Muscle layer of colon (tissue), 2 donors: ENCODE data around the gene BACH2.
"Not testable (repeated sequence)": the region's sequence is repeated elsewhere in the genome, so short reads cannot be mapped to it uniquely, and the experiment has no call there.

Experiments used
- H3K27ac ChIP-seq: one replicate; pipeline ENCODE4 v1.7.0; 2013; ENCODE audit warnings: low read depth, mild to moderate bottlenecking, low read length, moderate library complexity
- H3K27me3 ChIP-seq, 2 donors: one replicate each; pipeline ENCODE4 v1.7.0; 2013; ENCODE audit warnings: low read length in 2 of 2, mild to moderate bottlenecking in 2 of 2; ENCODE audit not compliant: insufficient read depth in 2 of 2, control insufficient read depth in 1 of 2
- H3K36me3 ChIP-seq: one replicate; pipeline ENCODE4 v1.7.0; 2013; ENCODE audit warnings: mild to moderate bottlenecking, low read length; ENCODE audit not compliant: insufficient read depth
- H3K4me1 ChIP-seq: one replicate; pipeline ENCODE4 v1.7.0; 2013; ENCODE audit warnings: mild to moderate bottlenecking, low read length; ENCODE audit not compliant: insufficient read depth
- H3K4me3 ChIP-seq, 2 donors: one replicate each; pipeline ENCODE4 v1.7.0; 2013; ENCODE audit warnings: low read length in 2 of 2, low read depth in 1 of 2, mild to moderate bottlenecking in 1 of 2, moderate library complexity in 1 of 2
- H3K9ac ChIP-seq: one replicate; pipeline ENCODE4 v1.7.0; 2013; ENCODE audit warnings: low read length
- H3K9me3 ChIP-seq: one replicate; pipeline ENCODE4 v1.7.0; 2013; ENCODE audit warnings: mild to moderate bottlenecking, low read length
- donor health status: abdominal sarcoma.
- donor health status: Adenocarcinoma of cecum.

BACH2 gene

GRCh38 chr6:90123831-90124230 lies 172.8 kb downstream of the BACH2 start:
- no peak overlapping the region for H3K9ac ChIP-seq
- H3K27me3 ChIP-seq, result no peaks in the 10 kb centered on the region
- H3K4me3 ChIP-seq, result no peak overlapping the region
- H3K36me3 ChIP-seq, result no peaks in the 10 kb centered on the region
- H3K27ac ChIP-seq, result no peak overlapping the region
- H3K9me3 ChIP-seq, result no peaks in the 10 kb centered on the region
- H3K4me1 ChIP-seq, result peaks cover 8% of the 10 kb centered on the region

DNA sequence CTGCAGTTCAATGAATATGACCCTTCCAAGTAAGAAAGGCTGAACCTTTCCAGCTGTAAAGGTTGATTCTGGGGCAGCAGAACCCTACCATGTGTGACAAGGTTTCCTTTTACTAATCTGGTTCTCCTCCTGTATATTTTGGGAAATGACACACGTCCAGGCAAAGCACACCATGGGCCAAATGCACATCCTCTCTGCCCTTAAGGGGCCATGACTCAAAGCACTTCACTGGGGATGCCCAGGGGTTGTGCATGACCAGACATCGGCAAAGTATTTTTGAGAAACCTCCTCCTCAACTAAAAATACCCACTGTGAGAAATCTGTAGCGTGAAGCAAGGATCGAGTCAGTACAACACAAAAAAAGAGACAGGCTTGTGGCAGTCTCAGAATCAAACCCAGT lies 174.7 kb downstream of the BACH2 start:
- H3K4me1 ChIP-seq, result peaks cover 8% of the 10 kb centered on the region
- H3K27ac ChIP-seq, result no peak overlapping the region

DNA sequence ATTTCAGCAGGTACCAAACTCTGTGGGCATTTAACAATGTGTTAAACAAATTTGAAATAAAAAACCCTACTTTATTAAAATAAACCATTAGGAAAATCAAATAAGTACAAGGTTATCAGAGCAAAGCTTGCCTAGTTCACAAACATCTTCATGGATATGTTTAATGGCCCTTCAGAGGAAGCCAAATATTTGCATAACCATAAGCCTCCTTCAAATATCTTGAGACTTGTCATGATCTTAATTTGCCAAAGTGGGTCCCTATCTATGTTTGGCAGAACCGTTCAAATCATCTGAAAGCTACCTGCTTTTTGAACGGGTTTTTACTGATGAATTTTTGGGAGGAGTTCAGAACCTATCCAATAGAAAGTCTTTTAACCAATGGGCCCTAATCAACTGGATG lies 176.3 kb downstream of the BACH2 start:
- Histone ChIP-seq H3K4me1 (no peaks in the 10 kb centered on the region), H3K36me3 (no peaks in the 10 kb centered on the region), H3K27me3 (no peaks in the 10 kb centered on the region), H3K9me3 (no peaks in the 10 kb centered on the region), H3K27ac (no peak overlapping the region), H3K9ac (no peak overlapping the region), H3K4me3 (no peak overlapping the region)

More for the DNA sequence above, 174.7 kb downstream of the BACH2 start:
- Histone ChIP-seq H3K4me3 (no peak overlapping the region), H3K36me3 (no peaks in the 10 kb centered on the region), H3K27me3 (no peaks in the 10 kb centered on the region), H3K9me3 (no peaks in the 10 kb centered on the region), H3K9ac (no peak overlapping the region)

- Histone ChIP-seq H3K36me3 (no peaks in the 10 kb centered on the region), H3K27ac (no peak overlapping the region), H3K4me1 (no peaks in the 10 kb centered on the region), H3K4me3 (no peak overlapping the region), H3K27me3 (no peaks in the 10 kb centered on the region), H3K9ac (no peak overlapping the region), H3K9me3 (no peaks in the 10 kb centered on the region)
Measured at GRCh38 chr6:90119618-90120017, 177.0 kb downstream of the BACH2 start.

- no peak overlapping the region for H3K9ac ChIP-seq
- no peaks in the 10 kb centered on the region for H3K9me3 ChIP-seq
- H3K4me1 ChIP-seq, result no peaks in the 10 kb centered on the region
- no peaks in the 10 kb centered on the region for H3K27me3 ChIP-seq
- H3K36me3 ChIP-seq, result no peaks in the 10 kb centered on the region
- no peak overlapping the region for H3K4me3 ChIP-seq
- no peak overlapping the region for H3K27ac ChIP-seq
Measured at GRCh38 chr6:90118581-90118980, 178.1 kb downstream of the BACH2 start.

DNA sequence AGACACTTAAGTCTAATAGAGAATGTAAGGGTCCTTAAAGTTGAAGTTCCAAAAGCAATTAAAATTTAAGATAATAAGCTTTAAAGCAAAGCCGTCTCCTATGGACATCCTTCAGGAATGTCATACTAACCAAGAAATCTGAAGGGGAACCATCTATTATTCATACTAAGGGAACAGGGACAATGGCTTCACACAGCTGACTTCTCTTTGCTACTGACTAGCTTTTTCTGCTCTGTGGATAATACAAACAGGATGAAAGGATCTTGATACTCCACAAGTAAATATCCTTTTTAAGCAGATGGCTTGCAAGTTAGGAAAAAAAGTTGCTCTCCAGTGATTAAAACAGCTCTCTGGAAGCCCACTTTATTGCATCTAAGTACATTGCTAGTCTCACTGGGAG lies 178.6 kb downstream of the BACH2 start:
- H3K27ac ChIP-seq, result no peak overlapping the region
- no peak overlapping the region for H3K4me3 ChIP-seq
- no peaks in the 10 kb centered on the region for H3K27me3 ChIP-seq
- H3K9me3 ChIP-seq, result no peaks in the 10 kb centered on the region
- H3K4me1 ChIP-seq, result no peaks in the 10 kb centered on the region
- no peak overlapping the region for H3K9ac ChIP-seq
- H3K36me3 ChIP-seq, result no peaks in the 10 kb centered on the region

GRCh38 chr6:90116126-90116525 lies 180.5 kb downstream of the BACH2 start:
- not testable (repeated sequence) for H3K9ac ChIP-seq, H3K27ac ChIP-seq, H3K4me1 ChIP-seq, H3K36me3 ChIP-seq, H3K9me3 ChIP-seq, H3K27me3 ChIP-seq, H3K4me3 ChIP-seq

GRCh38 chr6:90113389-90113788 lies 183.3 kb downstream of the BACH2 start:
- Histone ChIP-seq H3K9me3 (no peaks in the 10 kb centered on the region), H3K27me3 (no peaks in the 10 kb centered on the region), H3K27ac (no peak overlapping the region), H3K9ac (no peak overlapping the region), H3K4me1 (no peaks in the 10 kb centered on the region), H3K4me3 (no peak overlapping the region), H3K36me3 (no peaks in the 10 kb centered on the region)

DNA sequence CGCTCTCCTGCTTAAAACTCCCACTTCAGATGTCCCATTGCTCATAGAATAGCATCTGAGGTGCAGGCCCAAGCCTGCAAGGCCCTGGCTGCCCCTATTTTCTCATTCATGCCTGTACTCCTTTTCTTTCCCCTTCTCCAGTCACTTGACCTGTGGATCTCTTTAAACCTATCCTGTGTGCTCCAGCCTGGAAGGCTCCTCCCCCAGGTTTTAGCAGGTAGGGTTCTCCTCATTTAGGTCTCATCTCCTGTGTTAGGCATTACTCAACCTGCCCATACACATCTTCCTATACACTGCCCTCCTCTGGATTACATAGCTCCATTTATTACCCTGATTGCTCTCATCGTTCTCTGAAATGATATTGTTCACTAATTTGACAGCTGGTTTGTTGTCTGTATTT lies 185.3 kb downstream of the BACH2 start:
- no peaks in the 10 kb centered on the region for H3K4me1 ChIP-seq
- H3K9ac ChIP-seq, result no peak overlapping the region
- H3K27me3 ChIP-seq, result no peaks in the 10 kb centered on the region

DNA sequence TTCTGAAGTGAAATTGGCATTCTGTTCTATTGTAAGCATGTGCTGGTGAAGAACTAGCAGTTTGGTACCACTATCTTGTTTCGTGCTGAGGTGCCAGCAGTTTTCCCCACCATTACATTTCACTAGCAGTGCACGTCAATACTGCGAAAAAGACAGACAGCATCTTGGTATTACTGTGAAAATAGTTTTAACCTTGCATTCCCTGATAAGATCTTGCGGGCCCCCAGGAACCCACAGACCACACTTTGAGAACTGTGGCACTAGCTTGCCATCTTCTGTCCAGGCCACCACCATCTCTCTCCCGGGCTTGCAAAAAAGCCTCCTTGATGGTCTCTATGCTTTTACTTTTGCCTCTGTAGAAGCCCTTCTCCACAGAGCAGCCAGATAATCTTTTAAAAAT lies 185.7 kb downstream of the BACH2 start:
- no peak overlapping the region for H3K27ac ChIP-seq
- H3K9me3 ChIP-seq, result no peaks in the 10 kb centered on the region
- no peak overlapping the region for H3K4me3 ChIP-seq
- H3K36me3 ChIP-seq, result no peaks in the 10 kb centered on the region
- no peak overlapping the region for H3K9ac ChIP-seq
- no peaks in the 10 kb centered on the region for H3K27me3 ChIP-seq
- H3K4me1 ChIP-seq, result no peaks in the 10 kb centered on the region

More for the DNA sequence above, 185.3 kb downstream of the BACH2 start:
- Histone ChIP-seq H3K27ac (no peak overlapping the region), H3K9me3 (no peaks in the 10 kb centered on the region), H3K4me3 (no peak overlapping the region), H3K36me3 (no peaks in the 10 kb centered on the region)

GRCh38 chr6:90109141-90109540 lies 187.5 kb downstream of the BACH2 start:
- H3K27ac ChIP-seq, result no peak overlapping the region
- no peaks in the 10 kb centered on the region for H3K9me3 ChIP-seq
- no peak overlapping the region for H3K9ac ChIP-seq
- H3K36me3 ChIP-seq, result no peaks in the 10 kb centered on the region
- no peaks in the 10 kb centered on the region for H3K4me1 ChIP-seq
- no peaks in the 10 kb centered on the region for H3K27me3 ChIP-seq
- no peak overlapping the region for H3K4me3 ChIP-seq

DNA sequence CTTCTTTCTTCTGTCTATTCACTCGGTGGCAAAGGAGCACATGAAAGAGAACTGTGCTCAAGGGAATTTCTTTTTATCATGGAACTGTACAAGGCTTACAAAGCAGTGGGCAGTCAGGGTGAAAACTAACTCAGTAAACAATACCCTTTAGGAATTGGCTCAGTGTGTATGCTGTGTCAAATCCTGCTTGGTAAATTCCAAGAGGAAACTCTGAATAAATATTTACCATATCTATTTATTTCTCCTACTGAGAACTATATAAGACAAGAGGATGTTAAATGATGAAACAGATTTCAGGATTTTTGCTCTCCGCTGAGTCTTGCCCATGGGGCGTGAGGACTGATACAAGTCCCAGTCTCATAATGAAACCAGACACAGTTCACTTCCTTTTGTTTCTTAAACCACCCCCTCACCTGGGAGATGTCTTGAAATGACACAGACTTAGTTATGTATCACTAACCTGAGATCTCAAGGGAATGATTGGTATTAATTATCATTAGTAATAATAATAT lies 188.8 kb downstream of the BACH2 start:
- H3K36me3 ChIP-seq, result no peaks in the 10 kb centered on the region
- H3K27me3 ChIP-seq, result no peaks in the 10 kb centered on the region
- H3K4me1 ChIP-seq, result no peaks in the 10 kb centered on the region
- no peaks in the 10 kb centered on the region for H3K9me3 ChIP-seq
- H3K4me3 ChIP-seq, result no peak overlapping the region
- no peak overlapping the region for H3K27ac ChIP-seq
- no peak overlapping the region for H3K9ac ChIP-seq
